KMS-11 (cell line): ENCODE data around the gene MYLIP.

Experiments
- H2AFZ ChIP-seq: fragments of 200-600 bp; sonication (generic); 2 replicates; pipeline ENCODE4 v1.6.1; 2016; ENCODE audit warnings: antibody characterized with exemption, mixed run types, low read depth
- H3K27ac ChIP-seq: fragments of 200-600 bp; sonication (generic); 2 replicates; pipeline ENCODE4 v1.6.1; 2016; ENCODE audit warnings: mild to moderate bottlenecking, mixed run types
- H3K27me3 ChIP-seq: fragments of 200-600 bp; sonication (generic); 2 replicates; pipeline ENCODE4 v1.6.1; 2017; ENCODE audit warnings: mild to moderate bottlenecking, low read depth, mixed run types, moderate library complexity; ENCODE audit not compliant: insufficient read depth
- H3K36me3 ChIP-seq: fragments of 200-600 bp; sonication (generic); 2 replicates; pipeline ENCODE4 v1.6.1; 2017; ENCODE audit warnings: mild to moderate bottlenecking, mixed run types; ENCODE audit not compliant: insufficient read depth
- H3K4me1 ChIP-seq: fragments of 200-600 bp; sonication (generic); 2 replicates; pipeline ENCODE4 v1.6.1; 2016; ENCODE audit warnings: mild to moderate bottlenecking, low read depth, mixed run types; ENCODE audit not compliant: poor library complexity, severe bottlenecking
- H3K4me2 ChIP-seq: fragments of 200-600 bp; sonication (generic); 2 replicates; pipeline ENCODE4 v1.7.0; 2016; ENCODE audit warnings: mild to moderate bottlenecking, mixed run types
- H3K4me3 ChIP-seq: fragments of 200-600 bp; sonication (generic); IDR thresholded peaks from 2 replicates; pipeline ENCODE4 v1.6.1; 2017; ENCODE audit warnings: low read depth, low read length, mixed read lengths; ENCODE audit not compliant: insufficient read depth
- H3K79me2 ChIP-seq: fragments of 200-600 bp; sonication (generic); 2 replicates; pipeline ENCODE4 v1.6.1; 2016; ENCODE audit warnings: low read depth, mixed run types; ENCODE audit not compliant: insufficient read depth
- H3K9ac ChIP-seq: fragments of 200-600 bp; sonication (generic); 2 replicates; pipeline ENCODE4 v1.6.1; 2016; ENCODE audit warnings: mild to moderate bottlenecking, mixed run types
- H4K20me1 ChIP-seq: fragments of 200-600 bp; sonication (generic); 2 replicates; pipeline ENCODE4 v1.6.1; 2016; ENCODE audit warnings: mild to moderate bottlenecking, mixed run types; ENCODE audit not compliant: insufficient read depth
- CTCF ChIP-seq: fragments of 200-600 bp; sonication (generic); conservative IDR thresholded peaks from 2 replicates; pipeline ENCODE4 v1.6.1; 2017; ENCODE audit warnings: low read depth, mild to moderate bottlenecking, antibody characterized with exemption, low read length, moderate library complexity, mixed read lengths

The MYLIP gene

GRCh38 chr6:16089232-16090062 lies 39.4 kb upstream of the MYLIP start:
- Histone ChIP-seq H4K20me1 (no peaks in the 10 kb centered on the region), H3K4me2 (no peak overlapping the region), H3K36me3 (no peaks in the 10 kb centered on the region), H2AFZ (no peak overlapping the region), H3K27ac (no peak overlapping the region), H3K4me1 (no peaks in the 10 kb centered on the region), H3K9ac (no peak overlapping the region), H3K27me3 (no peaks in the 10 kb centered on the region), H3K79me2 (no peaks in the 10 kb centered on the region), H3K4me3 (no peak overlapping the region)
- TF ChIP-seq CTCF, result no peak

- H3K27me3 ChIP-seq, result no peaks in the 10 kb centered on the region
These were observed 38.4 kb upstream of the MYLIP start for GRCh38 chr6:16090452-16090851.

GRCh38 chr6:16090920-16091319 lies 38.0 kb upstream of the MYLIP start:
- TF ChIP-seq CTCF, result no peak
- Histone ChIP-seq H3K9ac (no peak overlapping the region), H2AFZ (no peak overlapping the region), H3K4me1 (no peaks in the 10 kb centered on the region), H3K4me2 (no peak overlapping the region), H3K79me2 (no peaks in the 10 kb centered on the region), H3K4me3 (no peak overlapping the region), H3K27ac (no peak overlapping the region), H3K27me3 (no peaks in the 10 kb centered on the region), H3K36me3 (no peaks in the 10 kb centered on the region), H4K20me1 (no peaks in the 10 kb centered on the region)

More at GRCh38 chr6:16090452-16090851, 38.4 kb upstream of the MYLIP start:
- no peak overlapping the region for H3K9ac ChIP-seq
- H3K36me3 ChIP-seq, result no peaks in the 10 kb centered on the region
- no peaks in the 10 kb centered on the region for H3K79me2 ChIP-seq
- no peaks in the 10 kb centered on the region for H3K4me1 ChIP-seq
- TF ChIP-seq CTCF, result no peak
- no peak overlapping the region for H3K4me3 ChIP-seq
- H4K20me1 ChIP-seq, result no peaks in the 10 kb centered on the region
- H3K27ac ChIP-seq, result no peak overlapping the region
- no peak overlapping the region for H3K4me2 ChIP-seq
- H2AFZ ChIP-seq, result no peak overlapping the region

- no peak overlapping the region for H3K9ac ChIP-seq
- H3K36me3 ChIP-seq, result no peaks in the 10 kb centered on the region
- no peak overlapping the region for H2AFZ ChIP-seq
- no peak overlapping the region for H3K27ac ChIP-seq
- no peak overlapping the region for H3K4me2 ChIP-seq
- H4K20me1 ChIP-seq, result no peaks in the 10 kb centered on the region
- H3K79me2 ChIP-seq, result no peaks in the 10 kb centered on the region
- no peaks in the 10 kb centered on the region for H3K4me1 ChIP-seq
- H3K4me3 ChIP-seq, result no peak overlapping the region
- no peaks in the 10 kb centered on the region for H3K27me3 ChIP-seq
- no peak for TF ChIP-seq CTCF
These were observed 36.7 kb upstream of the MYLIP start for GRCh38 chr6:16092140-16092539.
